HG02973 (cell line): ENCODE measurements around the gene NTM.

Source experiments
- ATAC-seq: cut with Tn5 transposase; IDR thresholded peaks from one replicate; pipeline ENCODE4 v1.9.1; 2021; ENCODE audit warnings: moderate library complexity; ENCODE audit not compliant: unreplicated experiment

NTM gene

GRCh38 chr11:131696690-131697089 is 326.3 kb downstream of the NTM start:
- no peak for ATAC-seq

- no peak for ATAC-seq
These were observed 332.9 kb downstream of the NTM start for GRCh38 chr11:131703311-131703710.

GRCh38 chr11:131704682-131705081 is 334.3 kb downstream of the NTM start:
- ATAC-seq, result no peak

- ATAC-seq, result no peak
These were observed 340.1 kb downstream of the NTM start for GRCh38 chr11:131710511-131710910.

- ATAC-seq, result no peak
These were observed 342.5 kb downstream of the NTM start for GRCh38 chr11:131712897-131713296.

GRCh38 chr11:131713529-131714134 is 343.2 kb downstream of the NTM start:
- no peak for ATAC-seq

GRCh38 chr11:131717616-131718015 is 347.2 kb downstream of the NTM start:
- ATAC-seq, result no peak

GRCh38 chr11:131723088-131723487 is 352.7 kb downstream of the NTM start:
- ATAC-seq, result no peak

- no peak for ATAC-seq
These were observed 354.1 kb downstream of the NTM start for GRCh38 chr11:131724436-131724975.

- no peak for ATAC-seq
These were observed 364.5 kb downstream of the NTM start for GRCh38 chr11:131734871-131735270.

GRCh38 chr11:131737357-131737756 is 366.9 kb downstream of the NTM start:
- no peak for ATAC-seq

- ATAC-seq, result no peak
These were observed 368.9 kb downstream of the NTM start for GRCh38 chr11:131739243-131739882.

- no peak for ATAC-seq
These were observed 374.4 kb downstream of the NTM start for GRCh38 chr11:131744847-131745246.

- ATAC-seq, result no peak
These were observed 375.0 kb downstream of the NTM start for GRCh38 chr11:131745405-131745804.

GRCh38 chr11:131746201-131746600 is 375.8 kb downstream of the NTM start:
- no peak for ATAC-seq

- peak; percentile 85 for ATAC-seq
These were observed 378.0 kb downstream of the NTM start for GRCh38 chr11:131748151-131749050.

GRCh38 chr11:131749101-131749500 is 378.7 kb downstream of the NTM start:
- no peak for ATAC-seq

- ATAC-seq, result no peak
These were observed 379.7 kb downstream of the NTM start for GRCh38 chr11:131750152-131750551.

- no peak for ATAC-seq
These were observed 380.3 kb downstream of the NTM start for GRCh38 chr11:131750692-131751091.

GRCh38 chr11:131754671-131755070 is 384.3 kb downstream of the NTM start:
- no peak for ATAC-seq

- no peak for ATAC-seq
These were observed 386.2 kb downstream of the NTM start for GRCh38 chr11:131756479-131757110.
